Endothelial cell (in vitro differentiated cells): ENCODE data around the gene MCF2L2. TPM values are rescaled to one million over a fixed set of nuclear protein-coding genes. Genes with fewer than 3 reads are reported as not detected.

Experiments used
- DNase-seq: peaks from one replicate; pipeline ENCODE4 v3.0.0; 2021; ENCODE audit warnings: low spot score
- H3K27ac Mint-ChIP-seq: one replicate; pipeline ENCODE4 v1.8.0; 2021; ENCODE audit warnings: mixed read lengths, inconsistent platforms; ENCODE audit not compliant: unreplicated experiment
- H3K27me3 Mint-ChIP-seq: one replicate; pipeline ENCODE4 v1.8.0; 2021; ENCODE audit warnings: mild to moderate bottlenecking, moderate library complexity, mixed read lengths, inconsistent platforms; ENCODE audit not compliant: unreplicated experiment
- H3K36me3 Mint-ChIP-seq: one replicate; pipeline ENCODE4 v1.8.0; 2021; ENCODE audit warnings: mild to moderate bottlenecking, low read depth, mixed read lengths, inconsistent platforms; ENCODE audit not compliant: unreplicated experiment
- H3K4me1 Mint-ChIP-seq: one replicate; pipeline ENCODE4 v1.8.0; 2021; ENCODE audit warnings: mild to moderate bottlenecking, mixed read lengths, inconsistent platforms; ENCODE audit not compliant: unreplicated experiment
- H3K4me3 Mint-ChIP-seq: one replicate; pipeline ENCODE4 v1.8.0; 2021; ENCODE audit warnings: mild to moderate bottlenecking, mixed read lengths, inconsistent platforms; ENCODE audit not compliant: unreplicated experiment
- H3K9me3 Mint-ChIP-seq: one replicate; pipeline ENCODE4 v1.8.0; 2021; ENCODE audit warnings: mixed read lengths, inconsistent platforms; ENCODE audit not compliant: unreplicated experiment
- CTCF ChIP-seq: fragments of 200-600 bp; sonication (generic); IDR thresholded peaks from one replicate; pipeline ENCODE4 v1.5.0; 2021; ENCODE audit warnings: antibody characterized with exemption; ENCODE audit not compliant: unreplicated experiment
- total RNA-seq: library from RNA; stranded (reverse); fragmentation: NEBNext Ultra II Directional; extraction: Animal tissue kit (Norgen Biotek cat#: 25700); gene quantifications from one replicate; pipeline ENCODE4 v1.2.1, GENCODE V29; 2021; ENCODE audit not compliant: unreplicated experiment

MCF2L2 gene
- total RNA-seq, 1 donor from 2014 or later = 1.8 TPM

GRCh38 chr3:183149915-183150750, 278.3 kb downstream of the MCF2L2 start:
- no peak for TF ChIP-seq CTCF
- H3K9me3 Mint-ChIP-seq = no peaks in the 10 kb centered on the region

GRCh38 chr3:183148056-183148455, 280.4 kb downstream of the MCF2L2 start:
- Mint-ChIP-seq H3K27ac (no peak overlapping the region), H3K36me3 (no peaks in the 10 kb centered on the region), H3K27me3 (no peaks in the 10 kb centered on the region), H3K9me3 (no peaks in the 10 kb centered on the region), H3K4me3 (no peak overlapping the region), H3K4me1 (no peaks in the 10 kb centered on the region)
- no peak for TF ChIP-seq CTCF
- DNase-seq = no peak

More at GRCh38 chr3:183149915-183150750, 278.3 kb downstream of the MCF2L2 start:
- Mint-ChIP-seq H3K36me3 (no peaks in the 10 kb centered on the region), H3K27ac (no peak overlapping the region), H3K27me3 (peaks cover 2% of the 10 kb centered on the region), H3K4me3 (no peak overlapping the region), H3K4me1 (no peaks in the 10 kb centered on the region)
- DNase-seq = no peak

GRCh38 chr3:183144363-183144762, 284.1 kb downstream of the MCF2L2 start:
- H3K4me3 Mint-ChIP-seq = no peak overlapping the region
- no peak overlapping the region for H3K27ac Mint-ChIP-seq
- no peak for TF ChIP-seq CTCF

GRCh38 chr3:183142199-183142598, 286.2 kb downstream of the MCF2L2 start:
- H3K4me1 Mint-ChIP-seq = no peaks in the 10 kb centered on the region
- no peak for DNase-seq
- H3K27me3 Mint-ChIP-seq = peaks cover 3% of the 10 kb centered on the region
- H3K4me3 Mint-ChIP-seq = no peak overlapping the region
- H3K27ac Mint-ChIP-seq = no peak overlapping the region
- TF ChIP-seq CTCF = no peak
- no peaks in the 10 kb centered on the region for H3K9me3 Mint-ChIP-seq
- H3K36me3 Mint-ChIP-seq = no peaks in the 10 kb centered on the region

More at GRCh38 chr3:183144363-183144762, 284.1 kb downstream of the MCF2L2 start:
- no peak for DNase-seq
- no peaks in the 10 kb centered on the region for H3K27me3 Mint-ChIP-seq
- H3K9me3 Mint-ChIP-seq = no peaks in the 10 kb centered on the region
- no peaks in the 10 kb centered on the region for H3K4me1 Mint-ChIP-seq
- no peaks in the 10 kb centered on the region for H3K36me3 Mint-ChIP-seq

GRCh38 chr3:183134844-183135243, 293.6 kb downstream of the MCF2L2 start:
- no peak for DNase-seq
- TF ChIP-seq CTCF = no peak
- H3K4me3 Mint-ChIP-seq = no peak overlapping the region
- peaks cover 5% of the 10 kb centered on the region for H3K27me3 Mint-ChIP-seq
- no peaks in the 10 kb centered on the region for H3K36me3 Mint-ChIP-seq
- peaks cover 2% of the 10 kb centered on the region for H3K4me1 Mint-ChIP-seq
- H3K27ac Mint-ChIP-seq = no peak overlapping the region
- no peaks in the 10 kb centered on the region for H3K9me3 Mint-ChIP-seq
